Cardiac fibroblast (primary cell): ENCODE results near the gene CDH9.

Experiments used
- DNase-seq, 2 donors: peaks; one replicate each; pipeline versions ENCODE4 v3.0.0 to v3.0.0-alpha.2; 2010; ENCODE audit warnings: low read depth in 2 of 2
- H3K4me3 ChIP-seq, 2 donors: replicated peaks in 1 of 2; 1 replicate in 1 of 2; 2 replicates in 1 of 2; pipeline ENCODE4 v1.5.1; 2011; ENCODE audit warnings: low read depth in 2 of 2, low read length in 2 of 2, mild to moderate bottlenecking in 2 of 2, moderate library complexity in 1 of 2
- CTCF ChIP-seq: IDR thresholded peaks from one replicate; pipeline ENCODE4 v1.5.1; 2011; ENCODE audit warnings: low read depth, mild to moderate bottlenecking, low read length, inconsistent platforms

CDH9 gene

GRCh38 chr5:27041372-27041771 lies 3.0 kb upstream of the CDH9 start:
- no peak overlapping the region for H3K4me3 ChIP-seq
- TF ChIP-seq CTCF, result no peak
- no peak for DNase-seq

DNA sequence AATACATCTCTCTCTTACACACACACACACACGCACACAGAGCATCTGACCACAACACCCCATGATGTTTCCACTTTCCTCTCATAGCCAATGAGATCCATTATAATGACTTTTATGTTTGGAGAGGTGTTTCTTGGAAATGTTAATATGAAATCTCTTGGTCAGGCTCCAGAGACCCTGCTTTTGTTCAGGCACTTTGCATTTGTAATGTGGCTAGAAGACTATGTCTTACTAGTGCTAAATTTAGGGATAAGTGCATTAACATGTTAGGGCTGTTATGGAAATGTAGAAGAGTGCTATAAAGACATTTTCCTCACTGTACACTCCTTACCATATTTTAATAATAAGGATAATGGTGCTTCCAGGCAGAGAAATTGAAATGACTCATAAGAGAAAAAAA lies 3.8 kb downstream of the CDH9 start:
- no peak for TF ChIP-seq CTCF
- H3K4me3 ChIP-seq, result no peak overlapping the region
- no peak for DNase-seq

DNA sequence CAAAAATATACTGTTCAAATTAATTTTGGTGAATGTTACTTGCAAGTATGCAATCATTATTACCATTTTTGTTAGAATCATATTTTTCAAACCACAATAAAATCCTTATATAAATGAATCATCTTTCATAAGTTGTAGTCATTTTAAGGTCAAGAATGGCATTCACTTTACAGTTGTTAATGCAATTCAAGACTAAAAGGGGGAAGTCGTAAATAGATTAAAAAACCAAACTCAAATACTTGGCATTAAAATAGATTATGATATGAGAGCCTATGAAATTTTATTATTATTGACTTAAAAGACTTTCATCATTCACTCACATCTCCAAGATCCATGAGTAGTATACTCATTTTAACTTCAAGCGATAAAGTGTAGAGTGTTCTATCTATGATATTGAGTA lies 11.6 kb downstream of the CDH9 start:
- TF ChIP-seq CTCF, result no peak
- H3K4me3 ChIP-seq, result no peak overlapping the region
- DNase-seq, result no peak

- TF ChIP-seq CTCF, result no peak
- no peak for DNase-seq
- no peak overlapping the region for H3K4me3 ChIP-seq
These were observed 12.3 kb downstream of the CDH9 start for GRCh38 chr5:27026063-27026462.

GRCh38 chr5:27021471-27021870 lies 16.9 kb downstream of the CDH9 start:
- no peak for TF ChIP-seq CTCF
- DNase-seq, result no peak
- no peak overlapping the region for H3K4me3 ChIP-seq

DNA sequence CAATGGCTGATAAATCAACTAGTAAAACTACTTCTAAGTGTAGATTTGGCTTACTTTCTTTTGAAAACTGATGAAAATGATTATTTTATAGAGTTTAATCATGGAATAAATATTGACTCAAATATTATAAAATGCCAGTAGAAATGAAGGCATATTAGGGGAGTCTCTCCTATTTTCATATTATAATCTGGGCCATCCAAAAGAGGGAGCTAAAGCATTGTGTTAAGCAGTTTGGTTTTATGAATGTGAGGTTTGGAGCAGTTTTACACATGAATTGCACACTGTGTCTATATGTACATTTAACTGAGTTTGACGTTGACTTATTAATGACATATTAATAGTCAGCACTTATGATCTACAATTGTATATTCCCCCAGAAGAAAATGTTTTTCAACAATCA lies 17.4 kb downstream of the CDH9 start:
- peak; percentile 14 for TF ChIP-seq CTCF
- H3K4me3 ChIP-seq, result no peak overlapping the region
- peak; percentile 34 to 35 for DNase-seq

GRCh38 chr5:27015758-27016157 lies 22.6 kb downstream of the CDH9 start:
- no peak overlapping the region for H3K4me3 ChIP-seq
- DNase-seq, result no peak
- no peak for TF ChIP-seq CTCF
